IPS-15b (cell line): ENCODE measurements around the gene OR5B2.
"Not testable (repeated sequence)": the region's sequence is repeated elsewhere in the genome, so short reads cannot be mapped to it uniquely, and the experiment has no call there.

Experiments used
- H3K27me3 ChIP-seq: one replicate; pipeline ENCODE4 v1.6.1; 2013; ENCODE audit warnings: low read length; ENCODE audit not compliant: control insufficient read depth, insufficient read depth
- H3K36me3 ChIP-seq: one replicate; pipeline ENCODE4 v1.6.1; 2013; ENCODE audit warnings: low read length; ENCODE audit not compliant: control insufficient read depth, insufficient read depth
- H3K4me1 ChIP-seq: one replicate; pipeline ENCODE4 v1.6.1; 2013; ENCODE audit warnings: mild to moderate bottlenecking, low read length; ENCODE audit not compliant: control insufficient read depth, insufficient read depth
- H3K4me3 ChIP-seq: one replicate; pipeline ENCODE4 v1.5.1; 2013; ENCODE audit warnings: low read depth, low read length
- H3K9ac ChIP-seq: one replicate; pipeline ENCODE4 v1.6.1; 2013; ENCODE audit warnings: low read depth, mild to moderate bottlenecking, low read length
- H3K9me3 ChIP-seq: one replicate; pipeline ENCODE4 v1.6.1; 2013; ENCODE audit warnings: mild to moderate bottlenecking, low read length; ENCODE audit not compliant: control insufficient read depth, insufficient read depth

The OR5B2 gene

DNA sequence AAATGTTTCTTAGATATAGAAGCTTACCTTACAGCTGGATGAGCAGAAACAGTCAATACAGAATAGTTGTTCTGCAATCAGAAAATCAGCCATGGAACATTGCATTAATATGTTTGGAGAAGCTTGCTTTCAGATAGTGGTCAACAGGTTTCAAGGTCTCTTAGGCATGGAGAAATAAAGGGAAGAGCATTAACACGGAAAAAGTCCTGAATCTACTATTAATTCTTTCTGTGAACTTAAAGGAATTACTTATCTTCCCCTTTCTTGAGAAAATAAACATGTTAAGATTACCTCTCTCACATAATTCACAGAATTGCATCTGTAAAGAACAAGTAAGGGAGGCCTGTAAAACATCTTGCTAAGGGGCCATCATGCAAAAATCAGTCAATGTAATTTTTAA is 21.1 kb downstream of the OR5B2 start, which contains the start of gene OR5B3:
TSS of gene OR5B3 (minus strand) at position 101 of the 400 bp plus-strand sequence. CDS start 3,465 bp downstream, outside the sequence.
- Histone ChIP-seq H3K36me3 (no peaks in the 10 kb centered on the region), H3K4me1 (no peaks in the 10 kb centered on the region), H3K9ac (no peak within 1 kb of the TSS), H3K9me3 (no peaks in the 10 kb centered on the region), H3K27me3 (no peaks in the 10 kb centered on the region), H3K4me3 (no peak within 1 kb of the TSS)

- not testable (repeated sequence) for H3K4me3 ChIP-seq, H3K9me3 ChIP-seq, H3K4me1 ChIP-seq, H3K9ac ChIP-seq, H3K36me3 ChIP-seq, H3K27me3 ChIP-seq
Measured at GRCh38 chr11:58399622-58400021, 28.3 kb downstream of the OR5B2 start.

- no peaks in the 10 kb centered on the region for H3K4me1 ChIP-seq
Measured at GRCh38 chr11:58395581-58395980, 32.3 kb downstream of the OR5B2 start.

GRCh38 chr11:58394195-58394594 is 33.7 kb downstream of the OR5B2 start:
- Histone ChIP-seq H3K4me1 (no peaks in the 10 kb centered on the region), H3K36me3 (no peaks in the 10 kb centered on the region), H3K27me3 (no peaks in the 10 kb centered on the region), H3K4me3 (no peak overlapping the region), H3K9me3 (no peaks in the 10 kb centered on the region), H3K9ac (no peak overlapping the region)

More at GRCh38 chr11:58395581-58395980, 32.3 kb downstream of the OR5B2 start:
- no peaks in the 10 kb centered on the region for H3K36me3 ChIP-seq
- no peaks in the 10 kb centered on the region for H3K9me3 ChIP-seq
- H3K4me3 ChIP-seq = no peak overlapping the region
- H3K9ac ChIP-seq = no peak overlapping the region
- no peaks in the 10 kb centered on the region for H3K27me3 ChIP-seq

DNA sequence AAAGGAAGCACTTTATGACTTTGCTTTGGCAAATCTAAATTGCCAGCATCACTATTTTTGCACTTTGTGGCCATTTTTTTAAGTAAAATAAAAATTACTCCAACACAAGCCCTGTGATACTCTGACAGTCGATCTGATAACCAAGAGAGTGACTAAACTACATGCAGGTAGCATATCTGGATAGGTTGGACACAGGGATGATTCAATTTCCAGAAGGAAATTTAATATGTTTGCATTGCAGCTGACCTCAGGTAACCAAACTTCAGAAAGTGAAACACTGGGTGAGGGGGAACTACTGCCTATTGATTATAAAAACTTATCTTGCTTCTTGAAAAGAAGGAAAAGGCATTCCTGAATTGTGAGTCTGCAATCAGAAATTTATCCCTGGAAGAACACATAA is 35.2 kb downstream of the OR5B2 start:
- H3K9me3 ChIP-seq = no peaks in the 10 kb centered on the region
- H3K4me3 ChIP-seq = no peak overlapping the region
- no peaks in the 10 kb centered on the region for H3K36me3 ChIP-seq
- no peaks in the 10 kb centered on the region for H3K27me3 ChIP-seq
- H3K9ac ChIP-seq = no peak overlapping the region
- no peaks in the 10 kb centered on the region for H3K4me1 ChIP-seq

GRCh38 chr11:58391879-58392278 is 36.0 kb downstream of the OR5B2 start:
- no peak overlapping the region for H3K9ac ChIP-seq
- no peaks in the 10 kb centered on the region for H3K9me3 ChIP-seq
- H3K27me3 ChIP-seq = no peaks in the 10 kb centered on the region
- no peaks in the 10 kb centered on the region for H3K4me1 ChIP-seq
- H3K36me3 ChIP-seq = no peaks in the 10 kb centered on the region
- no peak overlapping the region for H3K4me3 ChIP-seq

- Histone ChIP-seq H3K9ac (no peak overlapping the region), H3K36me3 (no peaks in the 10 kb centered on the region), H3K27me3 (no peaks in the 10 kb centered on the region), H3K9me3 (no peaks in the 10 kb centered on the region), H3K4me1 (no peaks in the 10 kb centered on the region), H3K4me3 (no peak overlapping the region)
Measured at GRCh38 chr11:58390551-58391063, 37.3 kb downstream of the OR5B2 start.
